Erythroblast (primary cell): Measurements from ENCODE around the gene PITPNM1.

ENCODE experiments used
- GATA1 ChIP-seq: IDR thresholded peaks from 2 replicates; pipeline ENCODE4 v1.6.1; 2011; ENCODE audit warnings: low read depth, mild to moderate bottlenecking, control low read depth, low read length, moderate library complexity
- POLR2A ChIP-seq: IDR thresholded peaks from 2 replicates; pipeline ENCODE4 v1.6.1; 2011; ENCODE audit warnings: mild to moderate bottlenecking, low read length

GRCh38 chr11:67494371-67495233, 10.6 kb downstream of the PITPNM1 start:
- TF ChIP-seq POLR2A, result no peak
- no peak for TF ChIP-seq GATA1
